Stimulated activated CD8-positive, alpha-beta memory T cell treated with anti-CD3 and anti-CD28 coated beads, Interleukin-7, amount 100 ng/mL, for 24 hours (primary cell): ENCODE results near the gene PLCB1.

Experiments
- DNase-seq: peaks from one replicate; pipeline ENCODE4 v3.0.0-alpha.2; 2020; ENCODE audit warnings: low read depth

The PLCB1 gene

DNA sequence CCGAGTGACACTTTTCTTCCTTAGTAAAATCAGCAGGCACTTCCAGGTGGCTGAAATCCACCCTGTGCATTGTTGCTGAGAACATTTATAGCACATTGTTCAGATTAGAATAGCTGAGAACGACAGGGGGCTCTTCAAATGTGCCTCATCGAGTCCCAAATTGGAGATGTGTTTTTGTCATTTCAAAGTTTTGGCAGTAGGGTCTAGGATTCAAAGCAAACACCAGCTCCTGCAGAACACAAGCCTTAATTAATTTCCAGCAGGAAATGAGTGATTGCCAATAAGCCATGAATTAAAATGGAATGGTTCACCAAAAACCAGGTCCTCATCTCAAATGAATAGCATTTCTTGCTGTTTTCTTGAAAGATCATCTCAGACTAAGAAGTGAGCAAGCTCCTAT, 171.6 kb downstream of the PLCB1 start:
- no peak for DNase-seq

DNA sequence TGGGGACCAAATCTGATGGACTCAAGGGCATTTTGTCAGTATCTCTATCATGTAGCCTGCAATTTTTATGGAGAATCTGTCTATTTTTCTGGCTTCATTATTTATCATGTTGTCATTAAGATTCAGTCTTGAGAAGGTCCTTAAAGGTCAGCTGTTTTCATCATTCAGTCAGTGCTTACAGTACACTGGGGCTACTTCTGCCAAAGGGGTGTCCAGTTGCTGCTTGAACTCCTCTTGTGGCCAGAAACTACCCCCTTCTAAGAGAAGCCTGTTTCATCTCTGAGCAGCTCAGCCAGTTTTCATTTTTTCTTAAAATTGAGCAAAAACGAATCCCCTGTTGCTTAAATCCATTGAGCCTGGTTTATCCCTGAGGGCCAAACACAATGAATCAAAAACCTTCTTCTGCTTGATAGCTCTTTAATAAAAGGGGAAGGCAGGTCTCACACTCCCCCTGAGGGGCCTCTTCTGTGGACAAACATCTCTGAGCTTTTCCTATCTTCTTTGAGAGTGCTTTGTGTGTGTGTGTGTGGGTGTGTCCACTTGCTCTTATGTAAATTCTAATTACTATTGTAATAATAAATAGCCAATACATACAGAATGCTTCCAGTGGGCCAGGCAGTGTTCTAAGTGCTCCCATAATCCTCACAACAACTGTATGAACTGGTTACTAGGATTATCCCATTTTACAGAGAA, 172.2 kb downstream of the PLCB1 start:
- DNase-seq = no peak

DNA sequence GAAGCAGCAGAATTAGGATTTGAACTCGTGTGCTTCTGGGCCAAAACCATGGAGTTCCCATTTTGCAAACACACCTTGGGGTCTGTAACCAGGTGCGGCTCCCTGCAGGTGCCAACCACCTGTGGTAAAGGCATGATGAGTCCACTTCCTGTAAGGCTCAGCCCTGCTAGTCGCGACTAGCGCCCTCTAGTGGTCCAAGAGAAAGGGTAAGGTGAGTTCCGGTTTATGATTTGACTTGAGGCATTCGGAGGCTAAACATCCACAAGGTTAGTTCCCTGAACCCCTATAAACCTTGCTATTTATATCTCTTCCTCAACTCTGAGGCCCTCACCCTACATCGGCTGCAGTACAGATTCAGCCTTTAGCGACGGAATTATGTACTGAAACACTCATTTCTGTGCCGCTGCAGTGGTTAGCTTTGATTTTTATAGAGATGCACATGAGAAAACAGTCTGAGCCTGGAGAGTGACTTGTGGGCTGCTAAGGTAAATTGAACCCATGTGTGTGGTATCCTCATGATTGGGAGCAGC, 173.4 kb downstream of the PLCB1 start:
- DNase-seq = peak; percentile 20

DNA sequence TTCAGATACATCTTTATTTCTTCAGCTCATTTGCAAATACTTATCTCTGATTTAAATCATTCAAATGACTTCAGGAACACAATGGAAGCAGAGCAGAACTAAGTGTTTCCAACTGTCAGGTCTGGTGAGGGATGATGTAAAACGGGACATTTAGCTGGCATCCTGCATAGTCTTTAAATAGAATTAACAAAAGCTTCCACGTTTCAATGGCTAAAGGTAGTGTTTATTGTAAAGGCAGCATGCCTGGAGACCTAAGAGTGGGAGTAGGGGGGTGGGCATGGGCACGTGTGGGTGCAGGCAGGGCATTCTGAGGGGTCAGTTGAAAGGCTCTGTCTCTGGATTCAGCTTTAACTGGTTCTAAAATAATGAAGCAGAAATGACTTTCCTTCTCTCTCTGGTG, 174.9 kb downstream of the PLCB1 start:
- DNase-seq = no peak

DNA sequence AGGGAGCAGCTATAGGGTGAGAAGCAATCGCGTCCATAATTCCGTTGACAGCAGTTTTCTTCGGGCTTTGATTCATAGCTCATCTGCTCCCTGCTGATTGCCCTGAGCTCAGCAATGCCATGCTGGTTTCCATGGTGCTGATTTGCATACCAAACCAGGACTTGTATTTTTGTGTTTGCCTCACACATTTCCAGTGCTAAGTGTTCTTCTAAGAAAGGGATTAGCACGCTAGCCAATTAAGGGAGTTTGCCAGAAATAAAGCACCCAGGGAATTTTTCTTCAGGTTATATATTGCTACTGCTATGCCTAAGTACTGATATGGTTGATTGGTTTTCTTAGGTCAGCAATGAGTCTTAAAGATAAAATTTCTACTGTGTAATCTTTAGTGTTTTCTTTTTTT, 177.6 kb downstream of the PLCB1 start:
- DNase-seq = no peak

DNA sequence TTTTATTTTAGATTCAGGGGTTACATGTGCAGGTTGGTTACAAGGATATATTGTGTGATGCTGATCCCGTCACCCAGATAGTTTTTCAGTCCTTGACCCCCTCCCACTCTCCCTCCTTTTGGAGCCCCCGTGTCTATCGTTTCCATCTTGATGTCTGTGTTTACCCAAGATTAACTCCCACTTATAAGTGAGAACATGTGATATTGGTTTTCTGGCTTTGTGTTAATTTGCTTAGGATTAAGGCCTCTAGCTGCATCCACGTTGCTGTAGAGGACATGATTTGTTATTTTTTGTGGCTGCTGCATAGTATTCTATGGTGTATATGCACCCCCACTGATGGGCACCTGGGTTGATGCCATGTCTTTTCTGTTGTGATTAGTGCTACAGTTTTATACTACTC, 178.6 kb downstream of the PLCB1 start:
- no peak for DNase-seq

DNA sequence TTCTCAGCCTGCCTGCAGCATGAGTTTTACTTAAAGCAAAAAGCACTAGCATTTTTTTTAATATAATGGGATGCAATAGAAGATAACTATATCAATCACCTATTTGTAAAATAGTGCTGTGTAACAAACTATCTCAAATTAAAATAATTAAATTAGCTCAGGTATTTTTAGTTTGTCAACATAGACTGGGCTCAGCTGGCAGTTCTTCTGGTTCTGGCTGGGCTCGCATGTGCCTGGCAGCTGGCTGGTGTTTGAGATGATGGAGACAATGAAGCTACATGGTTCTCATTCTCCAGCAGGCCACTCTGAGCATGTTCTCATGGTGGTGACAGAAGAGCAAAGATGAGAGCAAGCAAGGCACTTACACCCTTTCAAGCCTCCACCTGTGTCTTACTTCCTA, 181.0 kb downstream of the PLCB1 start:
- no peak for DNase-seq

DNA sequence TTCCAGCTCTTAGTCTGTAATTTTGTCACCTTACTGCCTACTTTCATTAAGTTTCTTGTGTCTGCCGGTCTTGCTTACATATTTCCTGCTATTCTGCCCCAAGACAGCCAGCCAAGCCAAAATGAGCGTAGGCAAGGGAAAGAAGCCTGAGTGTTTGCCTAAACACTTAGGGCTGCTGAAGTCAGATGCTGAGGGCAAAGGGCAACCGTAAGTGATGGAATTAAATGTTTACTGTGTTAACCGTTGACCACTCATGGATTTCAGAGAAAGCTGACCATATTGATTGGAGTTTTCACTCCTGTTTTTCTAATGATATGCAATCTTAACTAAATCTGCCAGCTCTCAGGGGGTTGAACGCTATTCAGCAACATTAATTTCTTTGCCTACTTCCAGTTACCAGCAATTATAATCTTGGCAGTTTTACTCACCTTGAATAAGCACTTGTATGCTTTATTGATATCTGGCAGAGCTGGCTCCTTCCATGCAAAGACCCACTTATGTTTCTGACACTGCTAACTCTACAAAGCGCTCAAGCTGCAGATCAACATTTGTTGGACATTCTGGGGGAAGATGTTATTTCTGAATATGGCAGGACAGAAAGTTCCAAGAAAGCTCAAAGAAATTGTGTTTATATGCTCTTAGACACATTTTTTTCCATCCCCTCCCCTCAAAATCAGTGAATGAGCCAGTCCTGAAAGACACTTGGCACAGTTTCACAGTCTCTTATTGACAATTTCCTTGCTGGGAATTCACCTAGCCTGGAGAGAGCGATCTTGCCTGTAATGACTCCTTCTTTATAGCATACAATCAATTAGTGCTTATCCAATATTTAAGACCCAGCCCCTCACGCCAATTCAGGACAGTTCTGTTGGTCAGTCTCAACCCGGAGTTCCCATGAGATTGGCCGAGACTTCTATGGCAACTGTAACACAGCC, 183.8 kb downstream of the PLCB1 start:
- no peak for DNase-seq

DNA sequence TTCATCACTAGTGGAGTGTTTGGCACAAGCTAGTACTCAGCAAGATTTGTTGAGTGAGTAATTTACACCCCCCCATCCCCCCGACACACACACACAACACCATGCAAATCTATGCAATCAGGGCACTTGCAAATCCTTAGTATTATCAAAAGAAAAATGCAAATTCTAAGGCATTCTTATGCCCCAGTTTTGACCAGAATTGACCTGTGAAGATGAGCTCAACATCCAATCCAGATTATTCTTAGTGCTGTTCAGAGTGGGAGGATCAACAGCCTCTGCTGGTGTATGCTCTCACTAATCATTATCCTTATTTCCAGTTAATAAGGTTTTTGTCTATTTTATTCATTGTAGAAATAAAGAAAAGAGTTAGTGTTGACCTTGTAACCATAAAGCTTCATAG, 185.4 kb downstream of the PLCB1 start:
- no peak for DNase-seq

DNA sequence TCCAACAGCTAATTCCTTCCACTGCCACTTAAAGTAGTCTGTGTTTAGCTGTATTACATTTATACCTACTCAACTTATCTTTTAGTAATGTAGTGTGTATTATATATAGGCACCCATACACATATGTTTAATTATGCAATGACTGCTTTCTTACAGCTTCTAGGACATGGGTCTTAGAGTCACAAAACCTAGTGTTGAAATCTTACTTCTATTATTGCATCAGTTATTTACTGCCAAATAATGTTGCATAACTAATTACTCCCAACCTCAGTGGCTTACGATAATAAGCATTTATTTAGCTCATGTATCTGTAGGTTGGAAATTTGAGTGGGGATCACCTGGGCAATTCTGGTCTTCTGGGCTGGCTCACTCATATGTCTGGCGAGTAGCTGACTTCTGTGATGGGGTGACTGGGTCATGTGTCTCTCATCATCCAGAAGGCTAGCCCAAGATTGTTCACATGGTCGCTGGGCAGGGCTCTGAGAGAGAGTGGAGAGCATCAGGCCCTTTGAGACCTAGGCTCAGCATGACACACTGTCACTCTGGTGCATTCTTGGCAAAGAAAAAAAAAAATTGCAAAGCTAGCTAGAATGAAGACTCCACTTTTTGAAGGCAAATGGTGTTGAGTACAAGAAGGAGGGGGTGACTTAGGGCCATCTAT, 187.0 kb downstream of the PLCB1 start:
- no peak for DNase-seq

DNA sequence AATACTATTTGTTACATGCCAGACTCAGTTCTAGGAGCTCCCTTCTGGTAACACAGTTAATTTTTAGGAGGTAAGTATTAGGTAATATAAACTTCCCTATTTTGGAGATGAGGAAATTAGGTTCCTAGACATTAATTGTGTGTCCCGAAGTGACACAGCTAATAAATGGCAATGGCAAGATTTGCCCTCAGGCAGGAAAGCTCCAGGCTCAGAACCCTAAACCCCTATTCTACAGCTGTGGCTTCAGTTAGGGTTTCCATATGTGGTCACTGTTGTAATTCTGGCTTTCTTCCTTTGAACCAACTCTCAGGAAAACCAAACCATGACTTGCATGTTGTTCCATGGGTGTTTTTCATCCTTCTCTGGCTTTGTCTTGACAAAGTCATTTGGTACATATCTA, 188.2 kb downstream of the PLCB1 start:
- no peak for DNase-seq

DNA sequence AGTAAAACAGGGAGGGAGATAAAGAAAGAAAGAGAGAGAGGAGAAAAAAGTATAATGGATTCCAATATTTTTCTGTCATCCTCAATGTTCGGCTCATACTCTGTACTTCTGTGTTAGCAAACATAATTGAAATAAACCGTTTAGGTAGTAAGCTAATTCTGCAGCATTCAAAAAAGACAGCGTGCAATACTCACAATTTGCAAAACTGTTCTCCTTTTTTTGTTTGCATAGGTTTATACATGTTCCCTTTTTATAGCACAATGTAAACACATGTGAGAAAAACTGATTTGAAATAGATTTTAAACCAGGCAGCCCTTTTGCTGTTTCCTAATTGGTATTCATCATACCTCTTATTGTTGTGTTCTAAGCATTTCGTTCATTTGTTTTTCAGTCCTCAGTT, 188.9 kb downstream of the PLCB1 start:
- DNase-seq = no peak

DNA sequence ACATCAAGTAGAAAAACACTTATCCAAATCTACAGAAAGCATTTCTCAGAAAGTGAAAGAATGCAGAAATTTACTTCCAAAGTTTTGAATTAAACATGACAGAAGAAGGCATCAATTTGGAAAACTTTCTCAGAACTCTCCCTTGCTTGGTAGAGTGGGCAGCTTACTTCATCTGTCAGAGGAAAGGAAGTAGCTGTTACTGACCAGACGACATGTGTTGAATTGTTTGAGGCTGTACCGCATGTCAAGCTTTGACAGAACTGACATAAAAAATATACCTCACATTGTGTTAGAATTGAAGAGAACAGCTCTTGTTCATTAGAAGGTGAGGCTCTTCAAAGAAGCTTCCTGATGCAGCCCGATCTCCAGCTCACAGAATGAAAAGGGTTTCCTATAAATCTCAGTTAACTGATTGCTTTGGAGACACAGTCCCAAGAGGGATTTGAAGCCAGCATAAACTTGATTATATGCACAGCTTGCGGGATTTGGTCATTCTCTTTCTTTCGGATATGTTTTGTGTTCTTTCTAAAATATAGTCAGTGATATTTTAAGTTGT, 190.7 kb downstream of the PLCB1 start:
- DNase-seq = no peak

DNA sequence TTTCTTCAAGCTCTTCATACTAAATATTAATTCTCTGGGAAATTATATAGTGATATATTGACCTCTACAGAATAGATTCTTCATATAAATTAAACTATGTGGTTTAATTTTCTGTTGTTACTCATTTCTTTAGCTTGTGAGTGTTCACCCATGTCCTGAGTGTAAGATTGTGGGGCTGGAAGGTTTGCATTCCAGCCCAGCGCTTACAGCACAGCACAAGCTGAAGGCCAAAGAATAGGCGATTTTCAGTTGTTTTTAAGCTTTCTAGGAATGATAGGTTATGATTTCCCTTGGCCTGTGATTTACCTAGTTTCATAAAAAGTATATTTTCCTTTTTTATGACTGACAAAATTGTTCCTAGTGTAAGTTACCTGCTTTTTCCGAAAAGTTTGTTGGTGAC, 194.1 kb downstream of the PLCB1 start:
- DNase-seq = no peak

DNA sequence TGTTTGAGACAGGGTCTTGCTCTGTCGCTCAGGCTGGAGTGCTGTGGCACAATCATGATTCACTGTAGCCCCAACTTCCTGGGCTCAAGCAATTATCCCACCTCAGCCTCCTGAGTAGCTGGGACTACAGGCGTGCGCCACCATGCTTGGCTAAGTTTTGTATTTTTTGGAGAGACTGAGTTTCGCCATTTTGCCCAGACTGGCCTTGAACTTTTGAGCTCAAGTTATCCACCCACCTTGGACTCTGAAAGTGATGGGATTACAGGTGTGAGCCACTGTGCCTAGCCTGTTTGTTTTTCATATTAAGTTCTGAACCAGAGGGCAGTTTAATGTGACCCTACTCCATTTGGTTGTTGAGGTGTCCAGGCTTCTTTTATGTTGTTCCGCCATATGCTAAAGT, 194.8 kb downstream of the PLCB1 start:
- no peak for DNase-seq

DNA sequence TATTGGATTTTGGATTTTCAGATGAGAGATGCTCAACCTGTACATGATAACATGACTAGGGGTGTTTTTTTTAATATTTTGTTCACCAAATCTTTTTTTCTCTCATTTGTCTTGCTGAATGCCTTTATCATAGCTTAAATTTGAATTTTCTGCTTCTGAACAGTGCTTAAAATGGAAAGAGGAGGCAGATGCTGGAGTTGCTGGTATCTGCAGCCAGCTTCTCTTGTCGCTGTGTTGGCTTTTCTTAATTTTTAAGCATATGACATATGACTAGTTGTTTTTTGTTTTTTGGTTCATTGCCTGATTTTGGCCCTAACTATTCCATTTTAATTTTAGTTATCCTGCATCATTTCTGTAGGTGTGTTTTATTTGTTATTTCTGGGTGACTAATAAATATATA, 196.1 kb downstream of the PLCB1 start:
- no peak for DNase-seq

DNA sequence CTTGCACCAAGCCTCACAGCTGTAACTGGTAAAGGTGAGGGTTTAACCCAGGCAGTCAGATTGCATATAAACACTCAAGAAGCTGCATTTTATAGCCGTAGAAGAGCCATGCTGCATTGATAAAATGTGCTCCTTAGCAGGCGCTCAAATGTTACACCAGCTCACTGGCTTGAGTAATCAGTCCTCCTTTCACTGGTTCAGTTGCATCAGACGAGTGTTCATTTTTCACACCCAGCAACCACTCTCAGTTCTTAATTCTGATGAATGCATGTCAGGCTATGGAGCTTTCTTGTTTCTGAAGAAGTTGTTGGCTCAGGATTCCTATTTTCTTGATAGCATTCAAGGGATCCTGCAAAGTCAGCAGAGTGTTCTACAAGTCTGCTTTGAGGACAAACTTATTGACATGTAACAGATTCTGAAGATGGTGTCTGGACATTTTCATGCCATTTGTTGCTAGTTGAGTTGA, 198.3 kb downstream of the PLCB1 start:
- DNase-seq = no peak

DNA sequence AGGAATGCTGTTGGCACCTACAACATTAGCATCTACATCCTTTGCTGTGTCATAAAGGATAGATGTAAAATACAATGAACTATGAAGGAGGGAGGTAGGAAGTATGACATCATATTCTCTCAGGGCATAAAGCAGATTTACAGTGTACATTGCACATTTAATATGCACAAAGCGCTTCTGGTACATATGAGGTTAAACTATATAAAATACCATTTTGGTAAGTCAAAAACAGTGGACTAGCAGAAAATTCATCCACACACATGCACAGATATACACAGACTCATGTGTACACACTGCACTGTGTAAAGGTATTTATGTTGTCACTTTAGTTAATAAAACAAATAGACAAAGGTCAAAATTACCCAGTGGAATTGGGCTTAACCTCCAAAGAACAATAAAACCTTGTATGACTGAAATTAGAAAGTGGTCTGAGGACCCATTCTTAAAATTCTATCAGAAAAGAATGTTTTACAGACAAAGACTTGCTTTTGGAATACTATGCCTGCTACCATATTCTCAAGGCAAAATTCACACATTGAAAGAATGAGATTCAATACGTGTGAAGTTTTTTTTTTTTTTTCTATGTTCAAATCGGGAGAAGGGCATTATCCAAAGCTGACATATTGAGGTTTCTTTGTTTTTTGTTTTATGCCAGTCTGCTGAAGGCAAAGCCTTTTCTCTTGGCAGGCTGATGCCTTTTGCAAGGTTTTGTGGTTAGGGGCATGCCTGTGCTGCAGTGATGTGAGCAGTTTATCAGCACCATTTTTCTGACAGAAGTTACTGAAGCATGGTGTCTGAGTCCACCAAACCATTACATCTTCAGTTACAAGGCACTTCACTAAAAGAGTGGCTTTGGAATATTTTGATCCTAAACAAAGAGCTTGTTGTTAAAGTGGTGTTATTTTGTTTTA, 199.0 kb downstream of the PLCB1 start:
- no peak for DNase-seq

DNA sequence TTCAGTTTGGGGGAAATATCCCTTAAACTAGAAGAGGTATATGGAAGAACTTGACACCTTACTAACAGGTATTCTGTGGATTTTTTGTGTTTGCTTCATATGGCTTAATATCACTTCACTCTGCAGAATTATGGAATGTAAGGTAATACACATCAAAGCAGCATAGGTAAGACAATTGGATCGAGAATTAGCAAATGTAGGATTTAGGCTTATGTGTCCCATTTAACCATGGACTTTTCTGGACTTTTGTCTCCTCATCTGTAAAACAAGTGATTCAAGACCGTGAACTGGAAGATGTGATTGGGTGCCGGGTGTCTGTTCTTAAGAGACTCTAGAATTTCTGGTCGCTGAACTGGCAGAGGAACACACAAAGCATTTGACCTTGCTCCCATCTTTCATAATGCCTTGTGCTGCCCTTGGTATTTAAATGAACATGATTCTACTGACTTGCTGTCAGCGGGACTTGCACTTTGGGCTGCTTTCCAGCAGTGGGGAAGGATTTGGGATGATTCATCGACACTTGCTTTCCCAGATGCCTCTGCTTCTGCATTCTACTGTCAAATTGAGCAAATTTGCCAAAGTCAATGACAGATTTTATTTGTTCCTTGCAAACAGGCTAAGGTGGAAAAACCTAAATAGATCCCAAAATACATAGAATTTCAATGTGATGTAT, 199.8 kb downstream of the PLCB1 start:
- DNase-seq = no peak

DNA sequence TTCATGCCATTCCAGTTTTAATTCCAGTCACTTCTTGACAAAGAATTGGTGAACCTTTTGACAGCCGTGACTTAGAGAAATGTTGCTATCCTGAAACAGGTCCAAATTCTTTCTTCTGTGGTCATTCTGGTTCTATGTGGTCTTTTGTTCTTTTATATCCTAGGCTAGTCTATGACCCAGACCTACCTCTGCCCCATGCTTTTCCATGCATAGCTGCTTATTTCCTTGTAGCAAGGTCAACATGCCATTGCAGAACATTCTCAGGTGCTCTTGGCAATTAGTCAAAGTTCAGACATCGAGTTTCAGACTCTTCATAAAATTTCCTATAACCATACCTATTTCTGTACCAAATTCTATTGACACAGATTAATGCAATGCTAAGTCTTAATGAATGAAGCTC, 202.6 kb downstream of the PLCB1 start:
- DNase-seq = no peak

DNA sequence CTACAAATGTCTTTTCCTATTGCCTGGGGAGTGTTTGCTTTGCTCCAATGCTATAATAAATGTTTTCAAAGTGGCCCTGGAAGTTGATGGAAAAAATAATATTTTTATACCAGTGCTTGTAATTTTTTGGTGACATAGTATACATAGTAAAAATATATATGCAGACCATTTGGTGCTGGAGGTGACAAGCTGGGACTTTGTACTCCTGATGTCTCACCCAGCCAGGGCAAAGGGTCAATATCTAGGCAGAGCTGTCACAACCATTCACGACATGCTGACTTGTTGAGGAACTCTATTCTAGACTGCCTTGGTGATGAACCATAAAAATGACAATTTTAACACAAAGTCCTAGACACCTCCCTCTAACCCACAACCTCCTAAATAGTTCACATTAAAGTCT, 203.0 kb downstream of the PLCB1 start:
- no peak for DNase-seq
